Thyroid gland (tissue), 4 donors: ENCODE data around the gene NPIPB4. TPM values are rescaled to one million over a fixed set of nuclear protein-coding genes. Genes with fewer than 3 reads are reported as not detected.
"Not testable (repeated sequence)": the region's sequence is repeated elsewhere in the genome, so short reads cannot be mapped to it uniquely, and the experiment has no call there.

Source experiments
- DNase-seq, 2 donors: peaks; one replicate each; pipeline ENCODE4 v3.0.0-alpha.2; 2019
- H3K27ac ChIP-seq, 3 donors: fragments of 200-600 bp; sonication (generic); 1 replicate in 2 of 3; 2 replicates in 1 of 3; pipeline ENCODE4 v1.5.1; 2016 to 2019; ENCODE audit warnings: mild to moderate bottlenecking in 1 of 3, moderate library complexity in 1 of 3
- H3K27me3 ChIP-seq: fragments of 200-600 bp; sonication (generic); one replicate; pipeline ENCODE4 v1.5.1; 2019
- H3K36me3 ChIP-seq, 2 donors: fragments of 200-600 bp; sonication (generic); one replicate each; pipeline ENCODE4 v1.5.1; 2016 to 2019
- H3K4me1 ChIP-seq, 2 donors: fragments of 200-600 bp; sonication (generic); one replicate each; pipeline ENCODE4 v1.5.1; 2017 to 2019
- H3K4me3 ChIP-seq, 3 donors: fragments of 200-600 bp; sonication (generic); replicated peaks in 1 of 3; 1 replicate in 2 of 3; 2 replicates in 1 of 3; pipeline ENCODE4 v1.5.1; 2016; ENCODE audit warnings: mild to moderate bottlenecking in 1 of 3
- H3K9me3 ChIP-seq: fragments of 200-600 bp; sonication (generic); one replicate; pipeline ENCODE4 v1.5.1; 2017
- WGBS, 2 donors: methylation state at CpG; one replicate each; pipeline ENCODE4 v1.1.5; 2017; 5-methylcytosine and 5-hydroxymethylcytosine counted together
- intact Hi-C: fragments of 100-400 bp; cut with DNase I; formaldehyde crosslinking; loops from one replicate; pipeline ENCODE4 v1.15.1; 2023
- total RNA-seq, 4 donors: library from RNA; depleted of rRNA; stranded (reverse); fragments of >200 nt; gene quantifications; one replicate each; pipeline ENCODE4 v1.2.3, GENCODE V29; 2016

NPIPB4 gene
- total RNA-seq = 10 to 100 TPM; 23.8 to 85.4 (median 43.0) TPM

DNA sequence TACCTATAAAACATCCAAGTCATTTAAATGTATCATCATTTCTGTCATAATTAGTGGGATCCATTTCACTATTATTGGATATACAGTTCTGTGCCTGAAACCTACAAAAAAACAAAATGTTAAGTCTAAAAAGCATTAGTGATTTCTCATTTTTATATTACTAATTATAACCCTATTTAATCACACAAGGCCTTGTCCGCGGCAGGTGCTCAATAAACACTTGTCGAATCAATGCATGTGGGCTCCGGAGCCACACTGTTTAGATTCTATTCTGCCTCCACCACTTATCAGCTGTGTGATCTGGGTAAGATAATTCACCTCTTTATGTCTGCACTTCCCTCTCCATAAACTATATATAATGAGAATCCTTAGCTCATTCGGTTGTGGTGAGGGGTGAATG is at the start of gene NPIPB4:
NPIPB4 (minus strand) TSS at position 101 of the 400 bp plus-strand sequence. CDS start 378 bp downstream, outside the sequence.
- H3K4me3 ChIP-seq, H3K9me3 ChIP-seq, DNase-seq, H3K27me3 ChIP-seq, H3K36me3 ChIP-seq, intact Hi-C loops, H3K27ac ChIP-seq, H3K4me1 ChIP-seq: not testable (repeated sequence)
- WGBS, 2 donors = no CpG with 5 or more reads among the region's 5 CpGs

DNA sequence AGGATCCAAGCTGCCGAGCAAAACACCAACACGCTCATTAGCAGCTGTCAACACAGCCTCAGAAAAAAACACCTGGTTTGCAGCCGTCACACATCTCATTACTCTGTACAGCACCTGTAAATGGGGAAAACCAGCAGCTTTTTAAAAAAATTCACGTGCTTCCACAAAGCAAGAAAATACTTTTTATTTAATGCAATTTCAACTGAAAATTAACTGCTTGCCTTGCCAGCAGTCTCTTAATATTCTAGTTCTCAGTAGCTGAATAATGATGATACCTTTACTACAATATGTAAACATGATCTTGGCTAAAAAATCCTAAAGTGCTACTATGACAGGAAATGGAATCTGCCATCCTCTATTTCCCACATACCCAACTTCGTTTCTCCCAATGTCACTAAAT is 41.4 kb upstream of the NPIPB4 start:
- WGBS, 2 donors = 90 to 93% methylated on average over 4 to 5 of the region's 5 CpGs
- H3K27ac ChIP-seq, H3K4me3 ChIP-seq, H3K9me3 ChIP-seq, H3K36me3 ChIP-seq, intact Hi-C loops, H3K4me1 ChIP-seq, H3K27me3 ChIP-seq, DNase-seq: not testable (repeated sequence)

DNA sequence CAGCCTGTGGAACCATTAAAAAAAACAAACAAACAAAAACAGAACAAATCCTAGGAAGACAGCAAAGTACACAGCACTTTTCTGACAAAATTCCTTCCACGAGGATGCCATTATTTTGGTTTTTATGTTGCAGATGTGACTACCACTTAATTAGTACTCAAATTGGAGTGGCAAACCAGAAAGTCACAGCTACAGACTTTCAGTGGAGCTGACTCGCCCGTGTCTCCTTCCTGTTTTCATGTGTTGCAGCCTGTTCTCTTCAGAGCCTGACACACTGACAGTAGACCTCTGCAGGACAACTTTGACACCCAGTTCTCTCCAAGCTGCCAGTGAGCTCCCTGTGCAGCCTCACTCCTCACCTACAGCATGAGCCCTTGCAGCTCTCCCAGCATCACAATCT is 24.4 kb upstream of the NPIPB4 start:
- H3K4me3 ChIP-seq, intact Hi-C loops, H3K27me3 ChIP-seq, H3K9me3 ChIP-seq, H3K4me1 ChIP-seq, H3K36me3 ChIP-seq: not testable (repeated sequence)
- peak; percentile 1 to 27 for DNase-seq
- peak overlapping the region in 1 of 3 donors; percentile 13 for H3K27ac ChIP-seq
- 11 to 38% methylated on average over 1 to 3 of the region's 3 CpGs for WGBS, 2 donors

DNA sequence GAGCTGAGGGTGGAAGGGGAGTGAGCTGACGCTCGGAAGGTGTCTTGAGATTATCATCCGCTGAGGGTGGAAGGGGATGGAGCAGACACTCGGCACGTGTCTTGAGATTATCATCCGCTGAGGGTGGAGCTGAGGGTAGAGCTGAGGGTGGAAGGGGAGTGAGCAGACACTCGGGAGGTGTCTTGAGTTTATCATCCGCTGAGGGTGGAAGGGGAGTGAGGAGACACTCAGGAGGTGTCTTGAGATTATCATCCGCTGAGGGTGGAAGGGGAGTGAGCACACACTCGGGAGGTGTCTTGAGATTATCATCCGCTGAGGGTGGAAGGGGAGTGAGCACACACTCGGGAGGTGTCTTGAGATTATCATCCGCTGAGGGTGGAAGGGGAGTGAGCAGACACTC is 20.4 kb downstream of the NPIPB4 start:
- H3K27ac ChIP-seq, intact Hi-C loops, DNase-seq, H3K4me1 ChIP-seq, H3K4me3 ChIP-seq, H3K27me3 ChIP-seq, H3K9me3 ChIP-seq, H3K36me3 ChIP-seq: not testable (repeated sequence)
- 66 to 77% methylated on average over 4 to 6 of the region's 13 CpGs for WGBS, 2 donors

DNA sequence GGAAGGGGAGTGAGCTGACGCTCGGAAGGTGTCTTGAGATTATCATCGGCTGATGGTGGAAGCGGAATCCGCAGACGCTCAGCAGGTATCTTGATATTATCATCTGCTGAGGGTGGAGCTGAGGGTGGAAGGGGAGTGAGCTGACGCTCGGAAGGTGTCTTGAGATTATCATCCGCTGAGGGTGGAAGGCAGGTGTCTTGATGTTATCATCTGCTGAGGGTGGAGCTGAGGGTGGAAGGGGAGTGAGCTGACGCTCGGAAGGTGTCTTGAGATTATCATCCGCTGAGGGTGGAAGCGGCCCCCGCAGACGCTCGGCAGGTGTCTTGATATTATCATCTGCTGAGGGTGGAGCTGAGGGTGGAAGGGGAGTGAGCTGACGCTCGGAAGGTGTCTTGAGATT is 21.2 kb downstream of the NPIPB4 start:
- intact Hi-C loops, H3K36me3 ChIP-seq, H3K4me1 ChIP-seq, H3K9me3 ChIP-seq, DNase-seq, H3K27me3 ChIP-seq, H3K27ac ChIP-seq, H3K4me3 ChIP-seq: not testable (repeated sequence)
- WGBS, 2 donors = 92% methylated on average over 6 of the region's 18 CpGs; no CpG with 5 or more reads in 1 of the 2 donors

DNA sequence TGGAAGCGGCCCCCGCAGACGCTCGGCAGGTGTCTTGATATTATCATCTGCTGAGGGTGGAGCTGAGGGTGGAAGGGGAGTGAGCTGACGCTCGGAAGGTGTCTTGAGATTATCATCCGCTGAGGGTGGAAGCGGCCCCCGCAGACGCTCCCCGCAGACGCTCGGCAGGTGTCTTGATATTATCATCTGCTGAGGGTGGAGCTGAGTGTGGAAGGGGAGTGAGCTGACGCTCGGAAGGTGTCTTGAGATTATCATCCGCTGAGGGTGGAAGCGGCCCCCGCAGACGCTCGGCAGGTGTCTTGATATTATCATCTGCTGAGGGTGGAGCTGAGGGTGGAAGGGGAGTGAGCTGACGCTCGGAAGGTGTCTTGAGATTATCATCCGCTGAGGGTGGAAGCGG is 21.8 kb downstream of the NPIPB4 start:
- H3K27me3 ChIP-seq, intact Hi-C loops, H3K36me3 ChIP-seq, H3K27ac ChIP-seq, DNase-seq, H3K4me1 ChIP-seq, H3K4me3 ChIP-seq, H3K9me3 ChIP-seq: not testable (repeated sequence)
- WGBS, 2 donors = no CpG with 5 or more reads among the region's 24 CpGs

DNA sequence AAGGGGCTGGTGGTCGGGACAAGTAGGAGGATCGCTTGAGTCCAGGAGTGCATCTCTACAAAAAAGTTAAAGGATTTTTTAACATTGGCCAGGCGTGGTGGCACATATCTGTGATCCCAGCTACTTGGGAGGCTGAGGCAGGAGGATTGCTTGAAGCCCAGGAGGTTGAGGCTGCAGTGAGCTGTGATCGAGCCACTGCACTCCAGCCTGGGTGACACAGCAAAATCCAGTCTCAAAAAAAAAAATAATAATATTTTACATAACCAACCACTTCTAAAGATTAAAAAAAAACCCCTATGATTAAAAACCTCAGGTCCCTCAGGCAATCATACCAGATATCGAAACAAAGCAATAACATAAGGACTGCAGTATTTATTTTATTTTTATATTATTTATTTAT is 23.3 kb downstream of the NPIPB4 start:
- DNase-seq, H3K4me3 ChIP-seq, H3K27ac ChIP-seq, intact Hi-C loops, H3K9me3 ChIP-seq, H3K27me3 ChIP-seq, H3K36me3 ChIP-seq, H3K4me1 ChIP-seq: not testable (repeated sequence)
- WGBS, 2 donors = 53 to 63% methylated on average over 2 of the region's 5 CpGs

DNA sequence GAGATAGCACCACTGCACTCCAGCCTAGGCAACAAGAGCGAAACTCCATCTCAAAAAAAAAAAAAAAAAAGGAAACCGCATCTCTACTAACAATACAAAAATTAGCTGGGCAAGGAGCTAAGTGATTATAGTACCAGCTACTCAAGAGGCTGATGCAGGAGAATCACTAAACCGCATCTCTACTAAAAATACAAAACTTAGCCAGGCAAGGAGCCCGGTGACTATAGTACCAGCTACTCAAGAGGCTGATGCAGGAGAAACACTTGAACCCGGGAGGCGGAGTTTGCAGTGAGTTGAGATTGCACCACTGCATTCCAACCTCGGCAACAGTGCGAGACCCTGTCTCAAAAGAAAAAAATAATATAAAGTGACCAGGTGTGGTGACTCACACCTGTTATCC is 27.6 kb downstream of the NPIPB4 start:
- H3K4me3 ChIP-seq, H3K27me3 ChIP-seq, H3K36me3 ChIP-seq, H3K9me3 ChIP-seq, intact Hi-C loops: not testable (repeated sequence)
- H3K4me1 ChIP-seq = peaks cover 0 to 16% of the 10 kb centered on the region in 2 donors
- H3K27ac ChIP-seq = peak overlapping the region in 2 of 3 donors; percentile 67 to 69
- WGBS, 2 donors = 39 to 52% methylated on average over 8 of the region's 8 CpGs
- DNase-seq = peak; percentile 77 to 79

DNA sequence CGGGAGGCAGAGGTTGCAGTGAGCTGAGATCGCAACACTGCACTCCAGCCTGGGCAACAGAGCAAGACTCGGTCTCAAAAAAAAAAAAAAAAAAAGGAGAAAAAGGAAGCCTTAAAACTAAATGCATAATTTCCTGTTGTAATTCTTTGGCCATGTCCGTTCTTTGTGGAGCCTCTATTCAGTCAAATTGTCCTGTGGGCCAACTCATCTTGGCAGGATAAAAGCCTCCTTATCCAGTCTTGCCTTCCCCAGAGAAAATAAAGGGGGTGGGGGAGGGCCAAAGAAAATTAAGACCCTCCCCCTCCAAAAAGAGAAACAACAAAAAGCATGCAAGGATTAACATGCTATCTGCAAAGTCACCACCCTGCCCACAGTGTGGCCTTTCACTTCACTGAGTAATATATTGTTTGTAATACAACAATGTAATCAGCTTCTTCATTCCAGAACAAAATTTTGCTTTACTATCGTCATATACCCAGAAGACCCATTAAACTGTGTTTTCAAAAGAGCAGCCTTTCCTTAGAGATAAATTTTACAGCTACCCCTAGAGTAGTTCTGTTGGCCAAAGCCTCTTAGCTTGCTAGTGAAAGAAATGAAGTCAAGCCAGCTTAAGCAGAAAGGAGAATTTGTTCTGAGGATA is 31.4 kb downstream of the NPIPB4 start:
- intact Hi-C loops, DNase-seq: not testable (repeated sequence)
- peak overlapping the region; percentile 68 to 83 (median 68) for H3K27ac ChIP-seq

DNA sequence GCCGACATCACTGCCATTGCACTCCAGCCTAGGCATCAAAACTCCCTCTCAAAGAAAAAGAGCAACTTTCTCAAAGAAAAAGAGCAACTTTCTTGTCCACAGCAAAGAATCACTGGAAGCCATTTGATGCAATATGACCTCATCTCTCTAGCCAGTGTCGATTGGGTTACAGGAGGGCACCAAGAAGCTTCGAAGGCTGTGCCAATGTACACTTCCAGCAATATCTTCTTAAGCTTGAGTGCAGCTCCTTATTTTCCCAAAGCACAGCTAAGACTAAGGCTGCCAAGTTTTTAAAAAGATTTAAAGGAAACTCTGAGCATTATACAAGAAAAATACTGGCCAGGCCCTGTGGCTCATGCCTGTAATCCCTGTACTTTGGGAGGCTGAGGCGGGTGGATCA is 32.0 kb downstream of the NPIPB4 start:
- H3K27me3 ChIP-seq, H3K36me3 ChIP-seq, intact Hi-C loops, H3K4me3 ChIP-seq, H3K9me3 ChIP-seq: not testable (repeated sequence)
- 39 to 47% methylated on average over 4 of the region's 4 CpGs for WGBS, 2 donors
- H3K4me1 ChIP-seq = peaks cover 0 to 22% of the 10 kb centered on the region in 2 donors
- peak overlapping the region; percentile 68 to 83 (median 68) for H3K27ac ChIP-seq
- DNase-seq = peak; percentile 33 to 42

More for the DNA sequence above, 31.4 kb downstream of the NPIPB4 start:
- H3K4me1 ChIP-seq = peaks cover 0 to 16% of the 10 kb centered on the region in 2 donors
- H3K9me3 ChIP-seq, H3K27me3 ChIP-seq, H3K36me3 ChIP-seq, H3K4me3 ChIP-seq: not testable (repeated sequence)
- 34 to 61% methylated on average over 5 of the region's 5 CpGs for WGBS, 2 donors

DNA sequence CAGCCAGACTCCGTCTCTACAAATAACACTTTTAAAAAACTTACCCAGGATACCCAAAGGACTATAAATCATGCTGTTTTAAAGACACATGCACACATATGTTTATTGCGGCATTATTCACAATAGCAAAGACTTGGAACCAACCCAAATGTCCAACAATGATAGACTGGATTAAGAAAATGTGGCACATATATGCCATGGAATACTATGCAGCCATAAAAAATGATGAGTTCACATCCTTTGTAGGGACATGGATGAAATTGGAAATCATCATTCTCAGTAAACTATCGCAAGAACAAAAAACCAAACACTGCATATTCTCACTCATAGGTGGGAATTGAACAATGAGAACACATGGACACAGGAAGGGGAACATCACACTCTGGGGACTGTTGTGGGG is 34.3 kb downstream of the NPIPB4 start:
- 100% methylated on average over 1 of the region's 3 CpGs for WGBS, 2 donors
- not testable (repeated sequence) for DNase-seq

DNA sequence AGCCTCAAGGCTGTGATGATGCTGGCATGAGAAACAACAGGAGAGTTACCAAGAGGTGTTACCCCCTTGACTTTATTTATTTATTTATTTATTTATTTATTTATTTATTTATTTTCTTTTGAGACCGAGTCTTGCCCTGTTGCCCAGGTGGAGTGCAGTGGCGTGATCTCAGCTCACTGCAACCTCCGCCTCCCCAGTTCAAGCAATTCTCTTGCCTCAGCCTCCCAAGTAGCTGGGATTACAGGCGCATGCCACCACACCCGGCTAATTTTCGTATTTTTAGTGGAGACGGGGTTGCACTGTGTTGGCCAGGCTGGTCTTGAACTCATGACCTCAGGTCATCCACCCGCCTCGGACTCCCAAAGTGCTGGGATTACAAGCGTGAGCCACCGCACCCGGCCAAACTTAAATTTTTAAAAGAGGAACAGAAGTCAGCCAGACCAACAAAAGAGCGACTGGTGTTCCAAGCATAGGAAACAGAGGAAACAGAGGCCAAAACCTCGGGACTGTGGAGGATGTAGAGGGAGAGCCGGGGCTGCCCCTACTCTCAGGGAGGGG is 36.6 kb downstream of the NPIPB4 start:
- DNase-seq, intact Hi-C loops, H3K27me3 ChIP-seq, H3K36me3 ChIP-seq, H3K9me3 ChIP-seq: not testable (repeated sequence)
- WGBS, 2 donors = 79 to 86% methylated on average over 15 of the region's 15 CpGs
- H3K4me3 ChIP-seq = peak overlapping the region in 2 of 3 donors; percentile 23 to 45
- H3K27ac ChIP-seq = peak overlapping the region; percentile 59 to 77 (median 70)
- peaks cover 0 to 21% of the 10 kb centered on the region in 2 donors for H3K4me1 ChIP-seq

More for the DNA sequence above, 34.3 kb downstream of the NPIPB4 start:
- H3K4me3 ChIP-seq, H3K27me3 ChIP-seq, H3K27ac ChIP-seq, H3K36me3 ChIP-seq, H3K9me3 ChIP-seq, intact Hi-C loops: not testable (repeated sequence)
- H3K4me1 ChIP-seq = peaks cover 0 to 28% of the 10 kb centered on the region in 2 donors
